ENCODE measurements around the gene SLMAP.
"Not testable (repeated sequence)": the region's sequence is repeated elsewhere in the genome, so short reads cannot be mapped to it uniquely, and the experiment has no call there.

The SLMAP gene

GRCh38 chr3:57832486-57832885 lies 76.4 kb downstream of the SLMAP start:
- DNase-seq, result no peak

- no peak for DNase-seq
Measured at GRCh38 chr3:57832900-57833313, 76.8 kb downstream of the SLMAP start.

GRCh38 chr3:57833763-57834162 lies 77.7 kb downstream of the SLMAP start:
- DNase-seq, result no peak

- no peak for DNase-seq
Measured at GRCh38 chr3:57837686-57838085, 81.6 kb downstream of the SLMAP start.

GRCh38 chr3:57838627-57839026 lies 82.5 kb downstream of the SLMAP start:
- no peak for DNase-seq

- no peak for DNase-seq
Measured at GRCh38 chr3:57840473-57840872, 84.4 kb downstream of the SLMAP start.

GRCh38 chr3:57841818-57842217 lies 85.7 kb downstream of the SLMAP start:
- no peak for DNase-seq

- DNase-seq, result no peak
Measured at GRCh38 chr3:57848177-57848738, 92.1 kb downstream of the SLMAP start.

- DNase-seq, result no peak
Measured at GRCh38 chr3:57851304-57851703, 95.2 kb downstream of the SLMAP start.

GRCh38 chr3:57852896-57853295 lies 96.8 kb downstream of the SLMAP start:
- peak; percentile 2 for DNase-seq

GRCh38 chr3:57855281-57855680 lies 99.2 kb downstream of the SLMAP start:
- DNase-seq, result no peak

- DNase-seq, result no peak
Measured at GRCh38 chr3:57855943-57856342, 99.8 kb downstream of the SLMAP start.

- peak; percentile 2 for DNase-seq
Measured at GRCh38 chr3:57856675-57857074, 100.6 kb downstream of the SLMAP start.

GRCh38 chr3:57862894-57863293 lies 106.8 kb downstream of the SLMAP start:
- DNase-seq, result no peak

- DNase-seq, result no peak
Measured at GRCh38 chr3:57863380-57863779, 107.3 kb downstream of the SLMAP start.

GRCh38 chr3:57864853-57865252 lies 108.7 kb downstream of the SLMAP start:
- DNase-seq, result no peak

- not testable (repeated sequence) for DNase-seq
Measured at GRCh38 chr3:57869110-57869509, 113.0 kb downstream of the SLMAP start.

- DNase-seq, result no peak
Measured at GRCh38 chr3:57872606-57873005, 116.5 kb downstream of the SLMAP start.

GRCh38 chr3:57876632-57877031 lies 120.5 kb downstream of the SLMAP start:
- no peak for DNase-seq

GRCh38 chr3:57877116-57877515 lies 121.0 kb downstream of the SLMAP start:
- no peak for DNase-seq

- DNase-seq, result not testable (repeated sequence)
Measured at GRCh38 chr3:57884436-57884835, 128.3 kb downstream of the SLMAP start.

- no peak for DNase-seq
Measured at GRCh38 chr3:57889807-57890206, 133.7 kb downstream of the SLMAP start.

GRCh38 chr3:57890874-57891273 lies 134.8 kb downstream of the SLMAP start:
- DNase-seq, result no peak

GRCh38 chr3:57892423-57892822 lies 136.3 kb downstream of the SLMAP start:
- no peak for DNase-seq

GRCh38 chr3:57893156-57893555 lies 137.0 kb downstream of the SLMAP start:
- no peak for DNase-seq

GRCh38 chr3:57893668-57894067 lies 137.6 kb downstream of the SLMAP start:
- no peak for DNase-seq
